Loucy (cell line): Measurements from ENCODE around the gene GNAQ.

ENCODE experiments used
- H2AFZ ChIP-seq: fragments of 200-600 bp; sonication (generic); 2 replicates; pipeline ENCODE4 v1.6.0; 2016; ENCODE audit warnings: antibody characterized with exemption, mild to moderate bottlenecking, low read length, moderate library complexity
- H3F3A ChIP-seq: fragments of 200-600 bp; 2 replicates; pipeline ENCODE4 v1.6.0; 2016; ENCODE audit warnings: antibody characterized with exemption, low read depth, mild to moderate bottlenecking
- H3K27me3 ChIP-seq: fragments of 200-600 bp; sonication (generic); 2 replicates; pipeline ENCODE4 v1.6.1; 2014; ENCODE audit warnings: low read length, mild to moderate bottlenecking; ENCODE audit not compliant: insufficient read depth, poor library complexity, severe bottlenecking
- H3K36me3 ChIP-seq: fragments of 200-600 bp; sonication (generic); 2 replicates; pipeline ENCODE4 v1.6.1; 2016; ENCODE audit warnings: low read length; ENCODE audit not compliant: insufficient read depth
- H3K4me1 ChIP-seq: fragments of 200-600 bp; sonication (generic); 2 replicates; pipeline ENCODE4 v1.5.1; 2014; ENCODE audit warnings: low read length, mild to moderate bottlenecking; ENCODE audit not compliant: insufficient read depth, poor library complexity, severe bottlenecking
- H3K4me2 ChIP-seq: fragments of 200-600 bp; sonication (generic); 2 replicates; pipeline ENCODE4 v1.6.0; 2014; ENCODE audit warnings: antibody characterized with exemption, low read length, low read depth, mild to moderate bottlenecking; ENCODE audit not compliant: poor library complexity, severe bottlenecking
- H3K4me3 ChIP-seq: fragments of 200-600 bp; sonication (generic); 2 replicates; pipeline ENCODE4 v1.5.1; 2014; ENCODE audit warnings: low read length, mild to moderate bottlenecking, mixed read lengths; ENCODE audit not compliant: poor library complexity, severe bottlenecking
- H3K79me2 ChIP-seq: fragments of 200-600 bp; sonication (generic); 2 replicates; pipeline ENCODE4 v1.6.1; 2014; ENCODE audit warnings: low read length; ENCODE audit not compliant: insufficient read depth
- H3K9ac ChIP-seq: fragments of 200-600 bp; sonication (generic); 2 replicates; pipeline ENCODE4 v1.6.0; 2014; ENCODE audit warnings: mild to moderate bottlenecking, low read depth, low read length, moderate library complexity; ENCODE audit not compliant: poor library complexity, severe bottlenecking
- H3K9me2 ChIP-seq: fragments of 200-600 bp; sonication (generic); replicated peaks from 2 replicates; pipeline ENCODE4 v1.6.1; 2016; ENCODE audit warnings: low read depth, low read length, mixed read lengths
- H3K9me3 ChIP-seq: fragments of 200-600 bp; sonication (generic); 2 replicates; pipeline ENCODE4 v1.6.1; 2014; ENCODE audit warnings: mild to moderate bottlenecking, antibody characterized with exemption, low read length, low read depth; ENCODE audit not compliant: insufficient read depth
- H4K20me1 ChIP-seq: fragments of 200-600 bp; sonication (generic); 2 replicates; pipeline ENCODE4 v1.6.0; 2014; ENCODE audit warnings: antibody characterized with exemption, low read length, mild to moderate bottlenecking; ENCODE audit not compliant: insufficient read depth, poor library complexity, severe bottlenecking
- EZH2phosphoT487 ChIP-seq: fragments of 200-600 bp; IDR thresholded peaks from 2 replicates; pipeline ENCODE4 v1.6.1; 2018; ENCODE audit warnings: antibody characterized with exemption, mild to moderate bottlenecking, moderate library complexity, borderline replicate concordance
- TF ChIP-seq, protein P1 (sequence below): fragments of 200-600 bp; sonication (generic); conservative IDR thresholded peaks from 2 replicates; pipeline ENCODE4 v1.5.1; 2014; ENCODE audit warnings: mild to moderate bottlenecking, antibody characterized with exemption, low read length

GNAQ gene

DNA sequence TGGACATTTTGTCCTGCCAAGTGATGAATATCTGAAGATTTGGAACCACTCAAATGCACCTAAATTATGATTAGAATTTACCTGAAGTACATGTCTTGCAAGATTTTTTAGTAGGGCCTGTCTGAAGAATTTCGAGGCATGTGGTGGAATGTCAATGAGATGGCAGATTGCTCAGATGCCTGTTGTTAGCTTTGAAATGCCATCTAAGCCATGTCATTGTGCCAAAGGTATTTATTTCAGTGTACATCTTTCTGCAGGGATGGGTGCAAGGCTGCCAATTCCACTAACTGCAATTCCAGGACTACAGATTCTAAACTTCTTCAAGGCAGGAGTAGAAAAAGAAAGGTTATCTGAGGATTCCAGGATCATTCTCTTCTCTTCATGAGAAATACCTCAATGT, 9.1 kb upstream of the GNAQ start:
- no peak overlapping the region for H3K4me3 ChIP-seq
- no peaks in the 10 kb centered on the region for H3K9me2 ChIP-seq

DNA sequence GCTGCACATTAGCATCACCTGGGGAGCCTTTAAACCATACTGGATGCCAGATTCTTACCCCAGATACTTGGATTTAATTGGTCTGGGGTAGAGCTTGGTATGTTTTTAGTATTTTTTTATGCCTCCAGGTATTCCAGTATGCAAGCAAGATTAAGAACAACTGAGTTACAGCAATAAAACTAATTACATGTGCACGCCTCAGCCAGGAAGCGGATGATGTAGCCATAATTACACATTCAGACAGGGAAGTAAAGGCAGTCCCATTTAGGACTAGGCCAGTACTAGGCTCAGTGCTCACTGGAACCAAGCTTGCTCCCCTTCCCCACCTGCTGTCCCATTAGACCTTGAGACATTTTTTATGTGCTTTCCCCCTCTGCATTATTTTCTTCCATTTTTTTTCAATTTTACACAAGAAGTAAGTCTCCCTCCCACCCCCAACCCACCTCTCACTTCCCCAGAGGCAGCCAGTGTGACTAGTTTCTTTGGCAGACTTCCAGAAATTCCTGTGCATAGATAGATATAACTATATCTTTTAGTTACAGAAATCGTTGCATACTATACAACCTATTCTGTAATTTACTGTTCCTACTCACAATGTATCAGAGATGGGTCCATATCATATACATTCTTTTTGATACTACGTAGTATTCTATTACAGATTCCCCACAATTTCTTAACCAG, 7.1 kb upstream of the GNAQ start:
- no peaks in the 10 kb centered on the region for H4K20me1 ChIP-seq
- no peak overlapping the region for H3K4me2 ChIP-seq
- no peak overlapping the region for H3K4me3 ChIP-seq
- no peak overlapping the region for H3K9ac ChIP-seq
- peaks cover 17% of the 10 kb centered on the region for H3K4me1 ChIP-seq
- H3F3A ChIP-seq = no peaks in the 10 kb centered on the region
- H3K79me2 ChIP-seq = peaks cover 11% of the 10 kb centered on the region
- no peaks in the 10 kb centered on the region for H3K36me3 ChIP-seq
- H3K27me3 ChIP-seq = no peaks in the 10 kb centered on the region
- no peaks in the 10 kb centered on the region for H3K9me3 ChIP-seq
- H3K9me2 ChIP-seq = no peaks in the 10 kb centered on the region
- TF ChIP-seq, protein P1, sequence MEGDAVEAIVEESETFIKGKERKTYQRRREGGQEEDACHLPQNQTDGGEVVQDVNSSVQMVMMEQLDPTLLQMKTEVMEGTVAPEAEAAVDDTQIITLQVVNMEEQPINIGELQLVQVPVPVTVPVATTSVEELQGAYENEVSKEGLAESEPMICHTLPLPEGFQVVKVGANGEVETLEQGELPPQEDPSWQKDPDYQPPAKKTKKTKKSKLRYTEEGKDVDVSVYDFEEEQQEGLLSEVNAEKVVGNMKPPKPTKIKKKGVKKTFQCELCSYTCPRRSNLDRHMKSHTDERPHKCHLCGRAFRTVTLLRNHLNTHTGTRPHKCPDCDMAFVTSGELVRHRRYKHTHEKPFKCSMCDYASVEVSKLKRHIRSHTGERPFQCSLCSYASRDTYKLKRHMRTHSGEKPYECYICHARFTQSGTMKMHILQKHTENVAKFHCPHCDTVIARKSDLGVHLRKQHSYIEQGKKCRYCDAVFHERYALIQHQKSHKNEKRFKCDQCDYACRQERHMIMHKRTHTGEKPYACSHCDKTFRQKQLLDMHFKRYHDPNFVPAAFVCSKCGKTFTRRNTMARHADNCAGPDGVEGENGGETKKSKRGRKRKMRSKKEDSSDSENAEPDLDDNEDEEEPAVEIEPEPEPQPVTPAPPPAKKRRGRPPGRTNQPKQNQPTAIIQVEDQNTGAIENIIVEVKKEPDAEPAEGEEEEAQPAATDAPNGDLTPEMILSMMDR = no peak
- H2AFZ ChIP-seq = no peak overlapping the region

More for the DNA sequence above, 9.1 kb upstream of the GNAQ start:
- Histone ChIP-seq H3K9ac (no peak overlapping the region), H4K20me1 (no peaks in the 10 kb centered on the region), H3K36me3 (no peaks in the 10 kb centered on the region), H3K27me3 (no peaks in the 10 kb centered on the region), H3K9me3 (no peaks in the 10 kb centered on the region), H3K4me2 (no peak overlapping the region), H3K79me2 (no peaks in the 10 kb centered on the region), H2AFZ (no peak overlapping the region), H3F3A (no peaks in the 10 kb centered on the region), H3K4me1 (peaks cover 3% of the 10 kb centered on the region)
- TF ChIP-seq EZH2phosphoT487 = no peak
- TF ChIP-seq, protein P1 = no peak

DNA sequence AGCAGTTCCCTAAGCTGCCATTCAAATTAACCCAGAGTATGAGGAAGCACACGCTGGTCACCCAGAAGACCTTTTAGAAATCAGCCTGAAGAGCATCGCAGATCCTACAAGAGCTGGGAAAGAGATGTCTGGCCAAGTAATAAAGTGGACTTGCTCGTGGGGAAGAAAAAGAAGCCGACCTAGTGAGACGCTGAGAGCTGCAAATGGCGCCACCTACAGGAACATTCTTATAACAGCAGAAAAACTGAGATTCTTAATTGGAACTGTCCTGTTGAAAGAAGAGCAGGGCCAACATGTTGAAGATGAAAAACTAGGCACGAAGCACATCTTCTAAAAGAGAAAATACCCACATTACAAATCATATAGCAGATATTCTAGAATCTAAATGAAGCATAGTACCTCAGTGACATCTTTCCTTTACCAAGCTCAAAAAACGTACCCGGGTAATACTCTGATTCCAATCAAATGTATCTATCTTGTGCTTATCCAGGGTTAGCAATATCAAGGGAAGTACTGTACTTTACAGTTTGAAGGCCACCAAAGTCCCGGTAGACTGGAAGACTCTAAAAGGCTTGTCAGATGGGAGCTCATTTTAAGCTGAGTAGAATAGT, 3.9 kb upstream of the GNAQ start:
- H3K9ac ChIP-seq = peak overlapping the region; percentile 13
- H3F3A ChIP-seq = no peaks in the 10 kb centered on the region
- H2AFZ ChIP-seq = peak overlapping the region; percentile 54; the same call in 1 of the 2 replicates
- no peaks in the 10 kb centered on the region for H3K9me2 ChIP-seq
- H3K9me3 ChIP-seq = no peaks in the 10 kb centered on the region
- peaks cover 30% of the 10 kb centered on the region for H3K4me1 ChIP-seq
- peak overlapping the region; percentile 13 for H3K4me3 ChIP-seq
- no peaks in the 10 kb centered on the region for H4K20me1 ChIP-seq
- TF ChIP-seq, protein P1 = peak; percentile 88
- no peak for TF ChIP-seq EZH2phosphoT487
- H3K27me3 ChIP-seq = no peaks in the 10 kb centered on the region
- H3K36me3 ChIP-seq = no peaks in the 10 kb centered on the region
- peaks cover 34% of the 10 kb centered on the region for H3K79me2 ChIP-seq
- peak overlapping the region; percentile 49 for H3K4me2 ChIP-seq
